ENCODE measurements around the gene IFI27.

DNA sequence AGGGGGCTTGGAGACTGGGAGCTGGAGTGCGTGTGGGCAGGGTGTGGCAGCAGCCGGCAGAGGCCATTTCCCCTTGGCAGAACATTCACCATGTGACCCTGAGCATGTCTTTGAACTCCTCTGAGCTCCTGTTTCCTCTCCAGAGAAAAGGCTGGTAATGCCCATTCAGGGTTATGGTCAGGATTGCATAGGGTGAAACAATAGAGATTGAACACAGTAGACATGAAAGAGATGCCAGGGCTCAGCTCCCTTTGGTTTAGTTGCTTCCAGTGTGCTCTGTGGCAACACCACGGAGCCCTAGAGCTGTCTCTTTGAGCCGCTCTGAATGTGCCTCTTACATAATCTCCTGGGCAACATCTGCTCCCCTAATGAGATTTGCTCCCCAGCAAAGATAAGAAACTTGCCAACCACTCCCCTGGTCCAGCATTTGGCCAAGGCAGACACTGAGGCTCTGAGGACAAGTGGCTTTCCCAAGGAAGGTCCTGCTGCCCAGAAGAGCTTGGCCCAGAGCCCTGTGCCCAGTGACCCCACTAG, 4.6 kb downstream of the IFI27 start:
- TF ChIP-seq, protein P1, sequence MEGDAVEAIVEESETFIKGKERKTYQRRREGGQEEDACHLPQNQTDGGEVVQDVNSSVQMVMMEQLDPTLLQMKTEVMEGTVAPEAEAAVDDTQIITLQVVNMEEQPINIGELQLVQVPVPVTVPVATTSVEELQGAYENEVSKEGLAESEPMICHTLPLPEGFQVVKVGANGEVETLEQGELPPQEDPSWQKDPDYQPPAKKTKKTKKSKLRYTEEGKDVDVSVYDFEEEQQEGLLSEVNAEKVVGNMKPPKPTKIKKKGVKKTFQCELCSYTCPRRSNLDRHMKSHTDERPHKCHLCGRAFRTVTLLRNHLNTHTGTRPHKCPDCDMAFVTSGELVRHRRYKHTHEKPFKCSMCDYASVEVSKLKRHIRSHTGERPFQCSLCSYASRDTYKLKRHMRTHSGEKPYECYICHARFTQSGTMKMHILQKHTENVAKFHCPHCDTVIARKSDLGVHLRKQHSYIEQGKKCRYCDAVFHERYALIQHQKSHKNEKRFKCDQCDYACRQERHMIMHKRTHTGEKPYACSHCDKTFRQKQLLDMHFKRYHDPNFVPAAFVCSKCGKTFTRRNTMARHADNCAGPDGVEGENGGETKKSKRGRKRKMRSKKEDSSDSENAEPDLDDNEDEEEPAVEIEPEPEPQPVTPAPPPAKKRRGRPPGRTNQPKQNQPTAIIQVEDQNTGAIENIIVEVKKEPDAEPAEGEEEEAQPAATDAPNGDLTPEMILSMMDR (IDR thresholded peaks at IDR 0.05): no peak
- TF ChIP-seq POLR2A (IDR thresholded peaks at IDR 0.05): no peak
